NB4 (cell line): ENCODE results near the gene NPDC1.

Experiments
- DNase-seq: peaks from one replicate; pipeline ENCODE4 v3.0.0; 2010; ENCODE audit warnings: low read depth
- H3K4me3 ChIP-seq: one replicate; pipeline ENCODE4 v1.5.1; 2011; ENCODE audit warnings: mild to moderate bottlenecking, low read depth, low read length, moderate library complexity
- MAX ChIP-seq: IDR thresholded peaks from 2 replicates; pipeline ENCODE4 v1.6.1; 2011; ENCODE audit warnings: low read depth, low read length
- MYC ChIP-seq: IDR thresholded peaks from 2 replicates; pipeline ENCODE4 v1.6.1; 2011; ENCODE audit warnings: low read depth, low read length
- POLR2A ChIP-seq: IDR thresholded peaks from 2 replicates; pipeline ENCODE4 v1.6.1; 2011; ENCODE audit warnings: mild to moderate bottlenecking; ENCODE audit not compliant: insufficient read length; ENCODE audit errors: extremely low read depth
- TF ChIP-seq, protein P1 (sequence below): IDR thresholded peaks from one replicate; pipeline ENCODE4 v1.5.1; 2012; ENCODE audit warnings: low read depth, low read length

The NPDC1 gene

GRCh38 chr9:136997371-136997770 is 48.6 kb downstream of the NPDC1 start:
- TF ChIP-seq MYC (no peak), POLR2A (no peak), MAX (no peak)
- TF ChIP-seq, protein P1, sequence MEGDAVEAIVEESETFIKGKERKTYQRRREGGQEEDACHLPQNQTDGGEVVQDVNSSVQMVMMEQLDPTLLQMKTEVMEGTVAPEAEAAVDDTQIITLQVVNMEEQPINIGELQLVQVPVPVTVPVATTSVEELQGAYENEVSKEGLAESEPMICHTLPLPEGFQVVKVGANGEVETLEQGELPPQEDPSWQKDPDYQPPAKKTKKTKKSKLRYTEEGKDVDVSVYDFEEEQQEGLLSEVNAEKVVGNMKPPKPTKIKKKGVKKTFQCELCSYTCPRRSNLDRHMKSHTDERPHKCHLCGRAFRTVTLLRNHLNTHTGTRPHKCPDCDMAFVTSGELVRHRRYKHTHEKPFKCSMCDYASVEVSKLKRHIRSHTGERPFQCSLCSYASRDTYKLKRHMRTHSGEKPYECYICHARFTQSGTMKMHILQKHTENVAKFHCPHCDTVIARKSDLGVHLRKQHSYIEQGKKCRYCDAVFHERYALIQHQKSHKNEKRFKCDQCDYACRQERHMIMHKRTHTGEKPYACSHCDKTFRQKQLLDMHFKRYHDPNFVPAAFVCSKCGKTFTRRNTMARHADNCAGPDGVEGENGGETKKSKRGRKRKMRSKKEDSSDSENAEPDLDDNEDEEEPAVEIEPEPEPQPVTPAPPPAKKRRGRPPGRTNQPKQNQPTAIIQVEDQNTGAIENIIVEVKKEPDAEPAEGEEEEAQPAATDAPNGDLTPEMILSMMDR, result no peak
- H3K4me3 ChIP-seq, result no peak overlapping the region
- DNase-seq, result no peak

GRCh38 chr9:136996361-136997292 is 49.4 kb downstream of the NPDC1 start, which contains the start of gene CLIC3:
TSS of gene CLIC3 (minus strand) at chr9:136996568. CDS start at chr9:136996543, 25 bp downstream.
- DNase-seq, result peak; percentile 54
- no peak within 1 kb of the TSS for H3K4me3 ChIP-seq
- TF ChIP-seq POLR2A, result no peak
- no peak for TF ChIP-seq MAX
- TF ChIP-seq, protein P1, result no peak
- no peak for TF ChIP-seq MYC

- no peak overlapping the region for H3K4me3 ChIP-seq
- no peak for TF ChIP-seq POLR2A
- no peak for TF ChIP-seq MAX
- TF ChIP-seq, protein P1, result no peak
- no peak for DNase-seq
These were observed 50.1 kb downstream of the NPDC1 start for GRCh38 chr9:136995772-136996311.

- TF ChIP-seq MAX, result no peak
- no peak for TF ChIP-seq POLR2A
- no peak for TF ChIP-seq MYC
- TF ChIP-seq, protein P1, result no peak
- no peak overlapping the region for H3K4me3 ChIP-seq
- DNase-seq, result no peak
These were observed 50.6 kb downstream of the NPDC1 start for GRCh38 chr9:136995362-136995761.

DNA sequence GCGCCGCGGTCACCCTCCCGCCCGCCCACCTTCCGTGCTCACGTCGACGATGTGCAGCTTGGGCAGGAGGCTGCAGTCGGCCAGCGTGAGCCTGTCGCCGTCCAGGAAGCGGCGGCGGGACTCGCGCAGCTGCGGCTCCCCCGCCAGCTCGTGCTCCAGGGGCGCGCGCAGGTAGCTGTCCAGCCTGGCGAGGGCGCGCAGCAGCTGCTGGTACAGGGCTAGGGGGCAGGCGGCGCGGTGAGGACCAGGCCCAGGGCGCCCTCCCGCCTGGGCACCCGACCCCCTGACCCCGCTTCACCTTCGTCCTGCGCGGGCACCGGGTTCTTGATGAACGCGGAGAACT is 51.1 kb downstream of the NPDC1 start:
- no peak for DNase-seq
- no peak overlapping the region for H3K4me3 ChIP-seq
- no peak for TF ChIP-seq MYC
- no peak for TF ChIP-seq MAX
- TF ChIP-seq POLR2A, result no peak
- TF ChIP-seq, protein P1, result no peak
